GM19372 (cell line): ENCODE measurements around the gene ADAM12.

Source experiments
- ATAC-seq: cut with Tn5 transposase; IDR thresholded peaks from one replicate; pipeline ENCODE4 v1.9.1; 2021; ENCODE audit warnings: mild to moderate bottlenecking, low read depth, moderate library complexity; ENCODE audit not compliant: unreplicated experiment

Gene ADAM12

DNA sequence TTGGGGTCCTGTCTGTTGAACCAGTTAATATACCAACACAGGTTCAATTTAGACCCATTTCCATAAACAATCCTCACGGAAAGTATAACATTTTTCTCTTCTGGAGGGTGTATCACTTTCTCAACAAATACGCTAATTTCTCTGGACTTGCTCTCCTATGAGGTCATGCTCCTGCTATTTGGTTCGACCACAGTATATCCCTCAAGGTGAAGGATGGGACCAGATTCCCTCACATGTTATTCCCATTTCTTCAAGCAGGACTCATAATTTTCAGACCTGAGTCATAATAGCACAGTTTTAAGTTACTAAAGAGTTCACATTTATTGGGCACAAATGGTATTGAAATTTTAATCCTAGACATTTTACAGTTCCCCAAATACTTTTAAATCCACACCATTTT lies 57.2 kb downstream of the ADAM12 start:
- ATAC-seq: no peak

DNA sequence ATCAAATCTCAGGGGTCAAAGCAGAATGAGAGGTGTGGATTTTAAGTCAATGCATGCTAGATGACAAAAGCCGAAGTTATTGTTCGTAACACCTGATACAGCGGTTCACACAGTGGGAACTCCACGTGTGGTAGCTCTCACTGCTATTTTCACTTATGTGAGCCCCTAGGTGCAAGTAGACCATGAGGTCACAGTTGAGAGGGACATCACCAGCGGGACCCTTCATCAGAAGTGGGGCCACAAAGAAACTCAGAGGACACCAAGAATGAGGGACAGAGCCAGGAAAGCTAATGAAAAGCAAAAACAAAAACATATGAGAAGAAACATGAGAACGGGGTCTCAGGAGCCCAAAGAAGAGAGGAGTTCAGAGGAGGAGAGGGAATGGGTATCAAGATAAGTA lies 63.5 kb downstream of the ADAM12 start:
- no peak for ATAC-seq

DNA sequence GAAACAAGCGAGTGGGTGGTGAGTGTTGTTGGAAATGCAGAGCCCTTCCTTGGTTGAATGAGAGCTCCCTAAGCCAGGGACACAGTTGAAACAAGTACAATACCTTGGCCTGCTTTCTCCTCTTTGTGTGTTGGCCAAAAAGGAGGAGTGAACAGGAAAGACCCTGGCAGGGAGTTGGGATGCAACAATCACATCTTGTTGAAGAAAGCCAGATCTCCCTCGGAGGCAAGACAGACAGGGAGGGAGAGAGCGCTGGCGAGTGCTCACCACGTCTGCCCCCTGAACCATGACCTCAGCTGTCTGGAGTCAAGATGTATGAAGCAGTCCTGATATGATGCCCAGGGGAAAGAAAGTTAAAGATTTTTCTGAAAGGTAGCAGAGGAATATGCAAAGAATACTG lies 66.8 kb downstream of the ADAM12 start:
- ATAC-seq: no peak

DNA sequence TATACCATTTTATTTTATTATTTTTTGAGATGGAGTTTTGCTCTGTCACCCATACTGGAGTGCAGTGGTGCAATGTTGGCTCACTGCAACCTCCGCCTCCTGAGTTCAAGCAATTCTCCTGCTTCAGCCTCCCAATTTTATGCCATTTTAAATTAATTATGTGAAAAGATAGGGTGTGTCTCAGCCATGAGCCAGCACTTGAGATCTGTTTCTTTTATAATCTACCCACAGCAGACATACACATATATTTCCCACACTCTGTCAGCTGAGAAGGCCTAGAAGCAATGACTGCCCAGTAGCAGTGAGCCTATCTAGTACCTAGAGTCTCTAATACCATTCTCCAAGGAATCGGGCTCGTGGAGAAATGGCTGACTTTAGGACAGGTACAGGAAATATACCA lies 70.5 kb downstream of the ADAM12 start:
- ATAC-seq: no peak

DNA sequence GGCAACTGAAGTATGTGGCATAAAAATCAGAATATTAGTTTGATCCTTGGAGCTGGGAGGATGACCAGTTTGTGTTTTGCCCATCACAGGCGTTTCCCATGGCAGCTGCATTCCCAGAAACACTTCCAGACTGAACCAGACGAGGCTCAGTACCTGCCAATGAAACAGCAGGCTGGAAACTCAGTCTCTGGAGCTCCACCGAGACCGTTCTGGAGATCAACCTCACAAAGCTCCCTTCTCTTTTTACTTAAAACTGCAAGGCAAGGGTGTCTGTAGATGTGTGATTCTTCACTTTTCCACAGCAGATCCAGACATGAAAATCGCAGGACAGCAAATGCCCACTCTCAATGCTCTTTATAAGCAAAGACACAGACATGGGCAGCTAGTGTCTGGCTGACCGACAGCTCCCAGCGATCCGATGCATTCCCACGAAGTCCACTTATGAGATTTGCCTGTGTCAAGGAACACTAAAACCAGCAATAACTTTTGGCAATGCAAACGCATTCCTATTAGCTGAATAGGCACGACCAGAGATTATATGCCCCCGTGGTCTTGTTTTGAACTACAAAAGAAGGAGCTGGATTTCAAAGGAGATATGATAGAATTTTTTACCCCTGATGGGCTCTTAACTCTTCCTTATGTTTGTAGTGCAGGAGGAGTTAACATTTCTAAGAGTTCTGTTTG lies 72.6 kb downstream of the ADAM12 start:
- ATAC-seq: no peak

DNA sequence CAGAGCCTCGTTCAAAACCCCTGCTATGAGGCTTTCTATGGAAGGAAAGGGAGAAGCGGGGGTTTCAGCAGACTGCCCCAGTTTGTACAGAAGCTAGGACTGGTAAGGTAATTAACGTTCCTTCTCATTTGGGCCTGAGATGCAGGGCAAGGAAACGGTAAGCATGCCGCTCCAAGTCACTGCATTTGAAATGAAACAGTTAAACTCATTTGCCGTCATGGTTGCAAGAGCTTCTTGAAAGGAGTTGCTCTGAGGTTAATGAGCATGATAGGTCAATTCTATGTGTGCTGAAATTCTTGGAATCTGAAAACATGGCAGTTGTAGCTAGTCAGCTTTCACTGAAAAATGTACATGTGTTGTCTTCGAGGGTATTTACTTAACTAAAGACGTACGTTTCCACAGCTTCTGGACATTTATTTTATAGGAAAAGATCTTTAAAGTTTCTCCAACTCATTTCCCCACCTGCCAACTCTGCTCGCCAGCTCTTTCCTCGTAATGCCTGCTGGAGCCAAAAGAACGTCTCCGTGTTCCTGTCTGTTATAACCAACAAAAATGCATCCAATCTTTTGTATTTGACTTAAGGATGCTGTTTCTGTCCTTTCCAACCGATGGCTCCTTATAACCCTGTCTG lies 73.3 kb downstream of the ADAM12 start:
- ATAC-seq: no peak

DNA sequence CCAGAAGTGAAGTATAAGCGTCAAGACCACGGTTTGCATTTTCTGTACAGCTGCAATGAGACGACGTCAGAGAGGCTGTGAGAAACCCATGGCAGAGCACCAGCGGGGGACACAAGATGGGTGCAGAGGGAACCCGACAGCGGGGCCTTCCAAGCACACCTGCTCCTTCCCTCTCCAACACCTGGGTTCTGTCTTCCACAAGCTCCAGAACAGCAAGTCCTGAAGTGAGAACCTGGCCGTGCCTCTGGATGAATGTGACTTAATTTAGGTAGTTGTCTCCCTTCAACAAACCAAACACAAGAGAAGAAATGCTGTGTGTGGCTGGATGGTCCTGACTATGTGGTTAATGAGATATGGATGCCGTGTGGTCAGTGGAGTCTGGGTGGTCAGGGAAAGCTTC lies 76.1 kb downstream of the ADAM12 start:
- no peak for ATAC-seq

DNA sequence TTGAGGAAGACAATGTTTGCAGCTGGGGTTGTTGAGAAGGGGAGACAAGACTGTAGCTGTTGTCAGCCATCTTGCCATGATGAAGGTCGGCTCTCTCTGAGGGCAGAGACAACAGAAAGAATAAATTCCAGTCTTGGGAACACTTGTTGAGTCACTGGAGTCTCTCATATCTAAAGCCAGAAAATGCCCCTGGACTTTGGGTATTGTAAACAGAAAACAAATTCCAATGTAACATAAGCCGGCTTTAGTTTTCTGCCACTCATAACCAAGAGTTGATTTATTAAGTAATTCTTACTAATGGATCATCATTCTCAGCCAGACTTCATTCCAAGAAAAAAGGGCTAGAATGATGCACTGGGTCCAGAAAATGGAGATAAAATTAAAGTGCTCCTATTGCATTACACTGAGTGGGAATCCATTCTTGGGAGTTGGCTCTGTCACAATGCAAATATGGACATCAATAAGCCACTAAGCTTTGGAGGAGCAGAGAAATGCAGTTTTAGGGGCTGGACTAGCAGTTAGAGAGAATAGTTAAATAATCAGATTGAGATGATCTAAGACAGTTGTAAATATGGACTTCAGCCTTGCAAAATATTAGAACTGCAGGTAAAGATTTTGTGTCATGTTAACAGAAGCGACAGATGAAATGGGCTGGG lies 78.9 kb downstream of the ADAM12 start:
- ATAC-seq: no peak

DNA sequence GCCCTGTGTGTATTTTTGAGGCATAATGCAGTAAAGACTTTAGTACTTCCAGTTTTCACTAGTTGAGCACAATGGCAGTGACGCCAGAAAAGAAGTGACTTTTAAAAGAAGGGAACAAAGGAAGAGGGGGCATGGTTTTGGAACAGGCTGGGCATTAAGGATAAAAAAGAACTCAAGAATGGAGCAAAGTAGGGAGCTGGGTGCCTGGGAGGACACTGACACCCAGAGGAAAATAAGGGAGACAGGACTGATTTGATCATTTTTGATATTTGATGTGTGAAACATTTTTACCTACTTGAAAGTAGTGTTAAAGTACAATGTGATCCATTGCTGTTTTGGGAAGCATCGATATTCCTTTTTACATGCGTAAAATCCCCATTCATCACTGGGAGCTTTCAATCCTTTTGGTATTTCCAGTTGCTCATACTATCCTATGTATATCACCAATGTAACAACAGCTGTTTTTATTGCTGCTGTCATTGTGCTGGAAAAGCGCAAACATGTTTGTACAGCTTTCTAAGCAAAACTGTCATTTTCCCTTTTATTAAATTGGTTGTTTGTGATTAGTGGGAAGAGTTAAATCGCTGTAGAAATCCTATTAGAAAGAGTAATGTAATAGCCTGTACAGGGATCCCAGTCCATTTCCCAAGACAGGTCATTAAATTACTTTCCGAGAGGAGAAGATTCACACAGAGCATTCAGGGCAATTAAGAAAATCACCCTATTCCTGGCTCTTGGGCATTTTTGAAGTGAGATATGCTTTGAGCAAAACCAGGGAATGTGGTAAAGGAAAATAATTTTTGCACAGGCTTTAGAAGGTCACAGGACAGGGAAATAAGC lies 85.2 kb downstream of the ADAM12 start:
- no peak for ATAC-seq

DNA sequence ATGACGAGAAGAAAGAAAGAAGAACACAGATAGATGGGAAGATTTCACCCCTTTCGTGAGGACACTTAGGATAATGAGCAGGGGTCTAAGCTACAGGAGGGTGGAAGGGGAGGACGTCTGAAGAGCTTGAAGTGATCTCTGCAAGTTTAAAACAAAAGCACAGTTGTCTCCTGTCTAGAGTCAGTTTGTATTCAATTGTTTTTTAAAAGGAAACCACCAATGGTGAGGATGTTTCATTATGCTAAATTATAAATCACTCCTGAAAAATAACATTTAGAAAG lies 85.9 kb downstream of the ADAM12 start:
- ATAC-seq: no peak

DNA sequence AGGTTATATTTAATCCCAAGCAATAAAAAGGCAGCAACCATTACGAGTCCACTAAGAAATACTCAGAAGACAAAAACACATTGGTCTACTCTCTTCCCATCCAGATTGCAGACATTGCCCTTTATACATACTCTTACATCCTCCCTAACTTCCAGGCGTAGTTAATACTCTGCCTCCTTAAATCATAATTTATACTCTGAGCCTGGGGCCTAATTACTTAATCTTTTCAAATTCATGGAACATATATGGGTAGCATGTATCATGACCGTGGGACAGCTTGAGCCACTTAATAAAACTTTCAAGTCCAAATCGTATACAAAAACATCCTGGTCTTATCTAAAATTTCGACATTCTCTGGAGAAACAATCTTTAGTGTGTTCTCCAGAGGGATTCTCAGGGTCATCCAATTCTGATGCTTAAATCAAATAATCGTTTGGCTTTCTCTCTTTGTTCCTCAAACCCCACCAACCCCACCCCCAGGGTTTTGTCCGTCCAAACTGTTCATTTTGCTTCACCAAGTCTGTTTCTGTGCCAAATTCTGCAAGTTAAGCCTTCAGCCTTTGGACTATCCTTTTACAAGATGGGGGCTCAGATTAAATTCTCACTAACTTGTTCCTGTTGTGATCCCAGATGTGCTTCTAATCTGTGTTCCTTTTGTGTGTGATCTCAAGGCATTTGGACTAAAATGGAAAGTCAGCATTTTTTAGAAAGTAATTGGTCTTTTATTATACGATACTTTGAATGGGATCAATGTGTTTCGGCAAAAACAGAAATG lies 86.4 kb downstream of the ADAM12 start:
- ATAC-seq: no peak

DNA sequence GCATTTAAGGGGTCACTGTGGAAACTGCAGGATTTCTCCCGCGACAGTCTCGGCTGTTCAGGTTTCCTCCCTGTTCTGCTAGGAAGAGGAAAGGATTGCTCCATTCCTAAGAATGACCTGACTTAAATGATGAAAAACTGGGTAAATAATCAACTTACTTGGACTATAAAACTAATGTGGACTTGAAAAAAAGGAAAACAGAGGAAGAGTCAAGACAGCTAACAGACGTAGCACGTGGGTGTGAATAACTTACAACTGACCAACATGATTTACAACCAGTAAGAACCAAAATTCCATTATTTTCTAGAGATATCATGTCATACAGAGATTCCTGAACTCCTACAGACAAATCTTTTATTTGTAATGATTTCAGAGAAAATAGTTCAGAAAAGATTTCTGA lies 93.8 kb downstream of the ADAM12 start:
- no peak for ATAC-seq

DNA sequence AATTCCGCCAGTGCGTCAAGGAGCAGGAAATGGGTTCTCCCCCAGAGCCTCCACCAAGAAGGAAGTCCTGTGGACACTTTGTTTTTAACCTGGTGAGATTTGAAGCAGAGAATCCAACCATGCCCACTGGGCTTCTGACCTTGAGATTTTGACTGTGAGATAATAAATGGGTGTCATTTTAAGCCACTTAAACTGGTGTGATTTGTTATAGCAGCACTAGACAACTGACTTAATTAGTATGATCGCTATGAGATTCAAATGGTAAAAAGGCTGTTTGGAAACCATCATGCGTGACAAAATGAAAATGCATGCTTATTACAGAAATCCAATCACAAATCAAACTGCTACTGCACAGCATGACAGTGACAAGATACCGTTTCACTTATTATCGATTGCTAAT lies 98.0 kb downstream of the ADAM12 start:
- no peak for ATAC-seq

DNA sequence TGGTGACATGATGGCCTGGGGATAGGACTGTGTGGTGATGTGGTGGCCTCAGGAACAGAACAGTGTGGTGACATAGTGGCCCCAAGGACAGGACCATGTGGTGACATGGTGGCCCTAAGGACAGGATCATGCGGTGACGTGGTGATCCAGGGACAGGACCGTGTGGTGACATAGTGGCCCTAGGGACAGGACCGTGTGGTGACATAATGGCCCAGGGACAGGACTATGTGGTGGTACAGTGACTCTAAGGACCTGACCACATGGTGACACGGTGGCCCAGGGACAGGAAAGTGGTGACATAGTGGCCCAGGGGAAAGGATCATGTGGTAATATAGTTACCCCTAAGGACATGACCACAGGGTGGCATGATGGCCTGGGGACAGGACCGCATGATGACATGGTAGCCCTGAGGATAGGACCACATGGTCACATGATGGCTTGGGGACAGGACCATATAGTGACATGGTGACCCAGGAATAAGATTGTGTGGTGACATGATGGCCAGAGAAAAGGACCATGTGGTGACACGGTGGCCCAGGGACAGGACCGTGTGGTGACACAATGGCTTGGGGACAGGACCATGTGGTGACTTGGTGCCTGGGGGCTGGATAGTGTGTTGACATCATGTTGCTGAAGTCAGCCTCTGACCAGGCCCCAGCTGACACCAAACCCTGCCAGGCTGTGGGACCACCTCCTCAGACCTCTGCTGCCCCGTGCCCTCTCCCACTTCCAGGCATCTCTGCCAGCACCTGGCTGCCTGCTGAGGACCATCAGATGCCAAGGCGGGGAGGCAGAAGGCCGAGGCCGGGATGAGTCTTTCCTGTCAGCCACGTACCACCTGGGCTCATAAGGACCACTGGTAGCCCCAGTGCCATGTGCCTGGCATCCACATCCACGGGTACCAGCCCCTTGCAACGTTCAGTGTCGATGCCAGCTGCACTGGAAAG lies 99.5 kb downstream of the ADAM12 start:
- no peak for ATAC-seq

DNA sequence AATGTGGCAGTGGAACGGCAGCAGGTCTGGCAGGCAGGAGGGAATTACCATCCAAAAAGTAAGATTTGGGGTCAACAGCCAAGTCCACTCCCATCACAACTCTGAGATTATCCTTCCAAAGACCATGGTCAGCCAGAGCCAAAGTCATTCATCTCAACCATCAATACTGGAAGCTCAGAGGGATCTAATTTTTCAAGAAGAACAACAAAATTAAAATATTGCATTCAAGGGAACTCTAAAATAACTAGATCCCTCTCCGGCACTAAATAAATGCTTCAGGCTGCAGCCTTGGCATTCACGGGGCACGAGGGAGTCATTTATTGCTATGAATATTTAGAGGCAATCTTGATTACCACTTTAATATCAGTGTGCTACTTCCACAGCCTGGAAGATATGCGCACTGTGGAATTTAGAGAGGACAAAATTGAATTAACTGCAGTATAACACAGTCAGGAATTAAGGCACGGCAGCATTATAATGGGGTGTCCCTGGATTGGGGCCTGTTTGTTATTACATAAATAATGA lies 102.0 kb downstream of the ADAM12 start:
- ATAC-seq: no peak

DNA sequence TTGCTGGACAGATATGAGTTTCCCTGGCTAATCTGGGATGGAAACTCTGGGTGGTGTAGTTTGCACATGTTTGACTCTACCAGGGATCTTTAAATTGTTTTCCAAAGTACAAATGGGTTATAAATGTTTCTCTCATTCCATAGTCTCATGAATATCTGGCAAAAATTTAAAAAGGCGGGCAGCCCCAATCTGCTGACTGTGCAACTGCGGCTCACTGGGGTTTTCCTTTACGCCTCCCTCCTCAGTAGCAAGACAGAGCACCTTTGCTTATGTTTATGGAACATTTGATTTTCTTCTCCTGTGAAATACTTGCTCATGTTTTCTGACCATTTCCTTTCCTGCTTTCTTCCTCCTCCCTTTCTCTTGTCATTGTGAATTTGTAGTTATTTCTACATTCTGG lies 105.0 kb downstream of the ADAM12 start:
- no peak for ATAC-seq

DNA sequence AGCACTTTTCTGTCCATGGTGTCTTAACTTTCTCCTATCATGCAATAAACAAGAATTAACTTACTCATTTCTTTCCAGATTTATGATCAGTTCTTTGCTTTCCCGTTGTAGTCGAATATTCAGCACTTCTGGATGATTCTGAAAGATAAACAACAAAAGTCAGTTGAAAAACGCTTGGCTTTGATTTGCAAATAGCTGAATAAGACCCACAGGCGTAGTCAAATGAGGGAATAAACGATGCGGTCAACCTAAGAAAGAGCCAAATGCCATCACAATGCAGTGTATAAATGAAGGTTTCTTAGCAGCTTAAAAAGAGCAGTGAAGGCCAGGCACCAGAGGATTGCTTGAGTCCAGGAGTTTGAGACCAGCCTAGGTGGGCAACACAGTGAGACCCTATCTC lies 109.4 kb downstream of the ADAM12 start:
- no peak for ATAC-seq

DNA sequence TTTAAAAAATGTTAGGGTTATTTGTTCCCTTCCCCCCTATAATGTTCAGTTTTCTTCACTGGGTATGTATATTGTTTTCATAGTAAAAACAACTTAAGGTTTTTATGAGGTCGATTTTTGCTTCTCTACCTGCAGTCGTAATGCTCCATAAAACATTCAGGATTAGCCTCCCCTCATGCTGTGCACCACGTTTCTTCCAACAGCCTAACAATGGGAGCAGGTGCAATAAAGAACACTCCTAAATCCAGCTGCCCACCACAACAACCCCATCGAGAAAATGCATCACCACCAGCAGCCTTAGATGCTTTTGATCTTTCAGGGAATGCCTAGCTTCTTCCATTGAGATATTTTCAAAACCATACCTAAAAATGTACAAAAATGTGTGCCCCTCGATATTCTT lies 111.1 kb downstream of the ADAM12 start:
- ATAC-seq: no peak

DNA sequence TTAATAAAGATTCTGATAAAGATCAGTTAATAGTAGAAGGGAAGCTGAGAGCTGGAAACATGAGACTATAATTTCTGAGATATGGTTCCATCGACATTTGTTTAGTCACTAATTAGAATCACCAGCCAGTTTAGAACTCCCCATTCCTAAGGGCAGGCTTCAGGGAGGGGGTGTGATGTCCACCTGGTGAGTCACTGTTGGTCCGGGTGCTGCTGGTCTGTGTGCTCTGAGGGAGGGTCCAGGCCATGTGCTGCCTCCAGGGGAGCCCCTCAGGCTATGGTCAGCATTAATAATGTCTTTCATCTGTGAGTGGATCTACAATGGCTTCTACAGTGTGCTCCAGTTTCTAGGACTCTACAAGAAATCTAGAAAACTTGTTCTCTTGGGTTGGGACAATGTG lies 115.8 kb downstream of the ADAM12 start:
- no peak for ATAC-seq
